Stimulated activated CD8-positive, alpha-beta memory T cell treated with anti-CD3 and anti-CD28 coated beads, Interleukin-7, amount 100 ng/mL, for 1 hour (primary cell): Measurements from ENCODE around the gene KRTAP5-11.
"Not testable (repeated sequence)": the region's sequence is repeated elsewhere in the genome, so short reads cannot be mapped to it uniquely, and the experiment has no call there.

Experiments used
- DNase-seq, 2 donors: peaks; one replicate each; pipeline ENCODE4 v3.0.0-alpha.2; 2020; ENCODE audit warnings: low read depth in 2 of 2

KRTAP5-11 gene

GRCh38 chr11:71582309-71582895 lies at the start of gene KRTAP5-11:
Gene KRTAP5-11, minus strand, starts transcription at chr11:71582875. Its CDS starts 38 bp downstream, at chr11:71582837.
- DNase-seq: no peak

DNA sequence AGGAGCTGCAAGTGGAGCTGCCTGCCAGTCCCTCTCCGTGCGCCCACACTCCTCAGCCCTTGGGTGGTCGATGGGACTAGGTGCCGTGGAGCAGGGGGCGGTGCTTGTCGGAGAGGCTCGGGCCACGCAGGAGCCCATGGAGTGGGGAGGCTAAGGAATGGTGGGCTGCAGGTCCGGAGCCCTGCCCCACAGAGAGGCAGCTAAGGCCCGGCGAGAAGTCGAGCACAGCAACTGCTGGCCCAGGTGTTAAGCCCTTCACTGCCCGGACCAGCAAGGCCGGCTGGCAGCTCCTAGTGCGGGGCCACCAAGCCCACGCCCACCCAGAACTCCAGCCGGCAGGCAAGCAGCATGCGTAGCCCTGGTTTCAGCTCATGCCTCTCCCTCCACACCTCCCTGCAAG lies 48.9 kb upstream of the KRTAP5-11 start:
- DNase-seq: not testable (repeated sequence)

- DNase-seq: not testable (repeated sequence)
These were observed 47.4 kb upstream of the KRTAP5-11 start for GRCh38 chr11:71630071-71630470.

DNA sequence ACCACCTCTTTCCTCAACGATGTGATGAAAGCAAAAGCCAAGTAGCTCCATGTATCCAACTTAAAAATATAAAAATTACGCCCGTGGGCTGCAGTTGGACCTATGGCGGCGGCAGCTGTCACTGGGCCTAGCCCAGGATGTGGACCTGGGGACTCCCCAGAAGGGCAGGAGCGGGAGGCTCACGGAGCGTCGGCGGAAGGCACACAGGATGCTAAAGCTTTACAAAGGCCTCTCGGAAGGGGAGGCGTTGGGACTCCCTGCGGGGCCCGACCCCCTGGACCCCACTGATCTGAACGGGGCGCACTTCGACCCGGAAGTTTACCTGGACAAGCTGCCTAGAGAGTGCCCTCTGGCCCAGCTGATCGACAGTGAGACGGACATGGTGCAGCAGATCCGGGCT lies 46.3 kb upstream of the KRTAP5-11 start:
- DNase-seq: not testable (repeated sequence)

- DNase-seq: not testable (repeated sequence)
These were observed 40.6 kb upstream of the KRTAP5-11 start for GRCh38 chr11:71623226-71623625.

GRCh38 chr11:71622561-71622960 lies 39.9 kb upstream of the KRTAP5-11 start:
- not testable (repeated sequence) for DNase-seq

DNA sequence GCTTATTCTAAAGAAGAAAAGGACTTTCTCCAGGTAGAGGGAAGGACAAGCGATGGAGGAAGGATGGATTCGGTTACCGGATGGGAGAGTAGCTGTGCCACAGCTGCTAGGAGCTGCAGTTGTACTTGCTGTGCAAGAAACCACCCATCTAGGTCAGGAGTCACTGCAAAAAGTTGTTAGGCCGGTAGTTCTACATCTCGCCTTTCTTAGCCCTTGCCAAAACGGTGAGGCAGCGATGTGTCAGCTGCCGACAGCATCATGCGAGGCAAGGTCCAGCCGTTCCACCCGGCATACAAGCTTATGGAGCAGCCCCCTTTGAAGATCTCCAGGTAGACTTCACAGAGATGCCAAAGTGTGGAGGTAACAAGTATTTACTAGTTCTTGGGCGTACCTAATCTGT lies 32.3 kb upstream of the KRTAP5-11 start:
- DNase-seq: not testable (repeated sequence)

DNA sequence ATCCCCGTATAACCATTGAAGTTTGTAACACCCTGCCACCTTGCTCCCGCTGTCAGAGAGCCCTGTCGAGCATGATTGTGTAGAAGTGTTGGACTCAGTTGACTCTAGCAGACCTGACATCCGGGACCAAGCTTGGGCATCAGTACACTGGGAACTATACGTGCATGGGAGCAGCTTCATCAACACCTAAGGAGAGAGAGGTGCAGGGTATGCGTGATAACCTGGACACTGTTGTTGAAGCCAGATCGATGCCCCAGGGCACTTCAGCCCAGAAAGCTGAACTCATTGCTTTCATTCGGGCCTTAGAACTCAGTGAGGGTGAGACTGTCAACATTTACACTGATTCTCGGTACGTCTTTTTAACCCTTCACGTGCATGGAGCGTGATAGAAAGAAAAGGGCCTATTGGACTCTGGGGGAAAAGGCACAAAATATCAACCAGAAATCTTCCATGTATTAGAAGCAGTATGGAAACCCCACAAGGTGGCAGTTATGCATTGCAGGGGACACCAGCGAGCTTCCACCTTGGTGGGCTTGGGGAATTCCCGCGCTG lies 31.8 kb upstream of the KRTAP5-11 start:
- not testable (repeated sequence) for DNase-seq

DNA sequence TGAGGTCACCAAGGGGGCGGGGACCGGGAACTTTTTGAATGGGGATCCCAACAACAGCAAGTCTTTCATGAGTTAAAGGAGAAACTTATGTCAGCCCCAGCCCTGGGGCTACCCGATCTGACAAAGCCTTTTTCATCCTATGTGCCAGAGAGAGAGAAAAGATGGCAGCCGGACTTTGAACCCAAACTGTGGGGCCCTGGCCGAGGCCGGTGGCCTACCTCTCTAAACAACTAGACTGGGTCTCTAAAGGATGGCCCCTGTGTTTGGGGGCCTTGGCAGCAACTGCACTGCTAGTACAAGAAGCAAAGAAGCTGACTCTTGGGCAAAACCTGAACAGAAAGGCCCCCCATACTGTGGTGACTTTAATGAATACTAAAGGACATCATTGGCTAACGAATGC lies 31.3 kb upstream of the KRTAP5-11 start:
- not testable (repeated sequence) for DNase-seq

DNA sequence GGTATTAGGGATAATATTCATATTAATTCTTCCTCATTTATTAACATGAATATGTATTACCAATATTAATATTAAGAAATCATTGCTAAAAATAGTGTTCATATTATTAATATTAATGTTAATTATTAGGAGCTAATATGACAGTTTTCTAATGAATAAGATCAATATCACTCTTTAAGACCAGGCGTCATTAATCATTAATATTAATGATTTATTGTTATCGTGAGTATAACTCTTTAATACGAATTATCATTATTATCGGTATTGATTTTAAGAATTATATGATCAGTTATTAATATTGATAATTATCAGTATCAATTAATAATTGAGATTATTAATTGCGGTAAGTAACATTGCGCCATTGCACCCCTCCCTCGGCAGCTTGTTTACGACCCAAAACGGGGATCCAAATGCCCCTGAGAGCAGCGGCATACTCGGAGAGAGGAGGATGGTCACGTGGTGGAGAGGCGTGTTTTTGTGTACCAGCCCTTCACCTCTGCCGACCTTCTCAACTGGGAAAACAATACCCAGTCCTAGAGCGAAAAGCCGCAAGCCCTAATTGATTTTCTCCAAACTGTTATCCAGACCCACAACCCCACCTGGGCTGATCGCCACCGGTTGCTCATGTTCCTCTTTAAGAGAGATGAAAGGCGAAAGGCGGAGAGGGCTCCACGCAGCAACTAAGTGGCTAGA lies 28.7 kb upstream of the KRTAP5-11 start:
- DNase-seq: not testable (repeated sequence)

DNA sequence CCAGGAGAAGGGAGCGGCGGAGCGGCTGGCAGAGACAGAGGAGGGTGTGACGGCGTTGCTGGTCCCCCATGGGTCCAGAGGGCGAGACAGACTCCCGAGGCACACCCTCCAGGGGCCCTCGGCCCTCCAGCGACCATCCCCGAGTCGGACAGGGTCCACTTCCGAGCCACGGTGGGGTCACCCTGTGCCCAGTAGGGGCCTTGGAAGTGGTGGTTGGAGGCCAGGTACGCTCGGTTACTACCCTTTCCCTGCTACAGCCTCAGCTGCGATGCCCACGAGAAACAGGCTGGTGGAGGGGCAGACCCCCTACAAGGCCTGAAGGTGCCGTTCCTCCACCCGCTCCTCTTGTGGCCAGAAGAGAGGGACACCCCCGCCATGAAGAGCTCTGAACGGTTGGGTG lies 25.6 kb upstream of the KRTAP5-11 start:
- DNase-seq: not testable (repeated sequence)

DNA sequence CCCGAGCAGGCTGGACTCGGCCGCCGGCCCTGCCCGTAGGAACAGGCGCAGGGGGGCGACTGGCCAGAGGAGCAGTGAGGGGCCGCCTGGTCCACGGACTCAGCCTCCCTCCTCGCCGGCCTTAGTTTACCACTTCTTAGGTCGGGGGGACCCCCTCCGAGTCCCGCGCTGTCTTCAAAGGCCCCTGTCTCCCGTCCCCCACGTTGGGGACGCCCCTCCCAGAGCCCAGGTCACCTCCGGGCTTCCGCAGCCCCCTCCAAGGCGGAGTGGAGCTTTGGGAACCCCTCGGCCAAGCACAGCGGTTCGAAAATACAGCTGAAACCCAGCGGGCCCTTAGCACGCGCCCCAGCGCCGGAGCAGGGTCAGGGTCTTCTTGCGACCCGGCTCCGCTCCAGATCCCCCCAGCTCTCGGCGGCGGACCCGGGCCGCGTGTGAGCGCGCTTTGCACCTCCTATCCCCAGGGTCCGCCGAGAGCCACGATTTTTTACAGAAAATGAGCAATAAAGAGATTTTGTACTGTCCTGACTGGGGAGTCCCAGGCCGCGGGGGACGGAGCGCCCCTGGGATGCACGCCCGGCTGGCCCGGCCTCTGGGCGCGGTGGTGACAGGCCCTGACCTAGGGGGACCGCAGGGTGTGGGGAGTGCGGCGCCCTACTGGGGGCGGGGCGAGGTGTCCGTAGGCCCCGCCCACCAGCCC lies 25.0 kb upstream of the KRTAP5-11 start:
- DNase-seq: not testable (repeated sequence)

- DNase-seq: not testable (repeated sequence)
These were observed 24.3 kb upstream of the KRTAP5-11 start for GRCh38 chr11:71606853-71607519.

- DNase-seq: not testable (repeated sequence)
These were observed 22.3 kb upstream of the KRTAP5-11 start for GRCh38 chr11:71604798-71605488.

GRCh38 chr11:71603221-71603620 lies 20.5 kb upstream of the KRTAP5-11 start:
- not testable (repeated sequence) for DNase-seq

DNA sequence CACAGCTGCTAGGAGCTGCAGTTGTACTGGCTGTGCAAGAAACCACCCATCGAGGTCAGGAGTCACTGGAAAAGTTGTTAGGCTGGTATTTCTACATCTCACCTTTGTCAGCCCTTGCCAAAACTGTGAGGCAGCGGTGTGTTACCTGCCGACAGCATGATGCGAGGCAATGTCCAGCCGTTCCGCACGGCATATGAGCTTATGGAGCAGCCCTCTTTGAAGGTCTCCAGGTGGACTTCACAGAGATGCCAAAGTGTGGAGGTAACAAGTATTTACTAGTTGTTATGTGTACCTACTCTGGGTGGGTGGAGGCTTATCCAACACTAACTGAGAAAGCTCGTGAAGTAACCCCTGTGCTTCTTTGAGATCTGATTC lies 6.9 kb upstream of the KRTAP5-11 start:
- not testable (repeated sequence) for DNase-seq

GRCh38 chr11:71588822-71589545 lies 6.3 kb upstream of the KRTAP5-11 start:
- DNase-seq: peak in 1 of 2 donors; percentile 1

DNA sequence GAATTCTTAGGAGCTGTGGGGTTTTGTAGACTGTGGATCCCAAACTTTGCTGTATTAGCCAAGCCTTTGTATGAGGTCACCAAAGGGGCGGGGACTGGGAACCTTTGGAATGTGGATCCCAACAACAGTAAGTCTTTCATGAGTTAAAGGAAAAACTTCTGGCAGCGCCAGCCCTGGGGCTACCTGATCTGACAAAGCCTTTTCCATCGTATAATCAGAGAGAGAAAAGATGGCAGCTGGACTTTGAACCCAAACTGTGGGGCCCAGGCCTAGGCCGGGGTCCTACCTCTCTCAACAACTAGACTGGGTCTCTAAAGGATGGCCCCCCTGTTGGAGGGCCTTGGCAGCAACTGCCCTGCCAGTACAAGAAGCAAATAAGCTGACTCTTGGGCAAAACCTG lies 5.6 kb upstream of the KRTAP5-11 start:
- not testable (repeated sequence) for DNase-seq

- DNase-seq: not testable (repeated sequence)
These were observed 3.0 kb upstream of the KRTAP5-11 start for GRCh38 chr11:71585673-71586072.

- not testable (repeated sequence) for DNase-seq
These were observed 294 bp upstream of the KRTAP5-11 start for GRCh38 chr11:71582969-71583368.

DNA sequence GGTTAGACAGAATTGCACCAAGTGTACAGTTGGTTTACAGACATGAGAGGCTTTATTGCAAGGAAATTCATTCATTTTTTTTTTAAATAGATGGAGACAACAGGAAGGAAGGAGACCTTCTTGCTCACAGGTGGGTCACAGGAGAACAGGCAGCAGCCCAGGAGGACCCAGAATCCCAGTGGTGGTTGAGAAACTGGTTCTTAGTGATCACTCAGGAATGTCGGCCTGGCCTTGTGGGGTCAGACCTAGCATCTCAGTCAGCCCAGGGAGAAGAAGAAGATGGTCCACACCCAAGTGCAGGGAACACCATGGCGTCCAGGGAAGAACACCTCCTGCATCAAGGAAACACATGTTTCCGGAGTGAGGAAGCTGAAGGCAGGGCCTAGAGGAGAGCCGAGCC lies 849 bp downstream of the KRTAP5-11 start:
- DNase-seq: no peak
